Colon (tissue), 2 donors: Measurements from ENCODE around the gene NFATC4.

Experiments
- FAIRE-seq: peaks from 2 replicates; lab custom pipeline; 2012; peaks lifted over from hg19 to GRCh38; lab: Jason Lieb, UNC
- donor health status: control.
- donor health status: control.

Gene NFATC4

GRCh38 chr14:24409956-24410355, 42.0 kb downstream of the NFATC4 start:
- FAIRE-seq, result no peak

DNA sequence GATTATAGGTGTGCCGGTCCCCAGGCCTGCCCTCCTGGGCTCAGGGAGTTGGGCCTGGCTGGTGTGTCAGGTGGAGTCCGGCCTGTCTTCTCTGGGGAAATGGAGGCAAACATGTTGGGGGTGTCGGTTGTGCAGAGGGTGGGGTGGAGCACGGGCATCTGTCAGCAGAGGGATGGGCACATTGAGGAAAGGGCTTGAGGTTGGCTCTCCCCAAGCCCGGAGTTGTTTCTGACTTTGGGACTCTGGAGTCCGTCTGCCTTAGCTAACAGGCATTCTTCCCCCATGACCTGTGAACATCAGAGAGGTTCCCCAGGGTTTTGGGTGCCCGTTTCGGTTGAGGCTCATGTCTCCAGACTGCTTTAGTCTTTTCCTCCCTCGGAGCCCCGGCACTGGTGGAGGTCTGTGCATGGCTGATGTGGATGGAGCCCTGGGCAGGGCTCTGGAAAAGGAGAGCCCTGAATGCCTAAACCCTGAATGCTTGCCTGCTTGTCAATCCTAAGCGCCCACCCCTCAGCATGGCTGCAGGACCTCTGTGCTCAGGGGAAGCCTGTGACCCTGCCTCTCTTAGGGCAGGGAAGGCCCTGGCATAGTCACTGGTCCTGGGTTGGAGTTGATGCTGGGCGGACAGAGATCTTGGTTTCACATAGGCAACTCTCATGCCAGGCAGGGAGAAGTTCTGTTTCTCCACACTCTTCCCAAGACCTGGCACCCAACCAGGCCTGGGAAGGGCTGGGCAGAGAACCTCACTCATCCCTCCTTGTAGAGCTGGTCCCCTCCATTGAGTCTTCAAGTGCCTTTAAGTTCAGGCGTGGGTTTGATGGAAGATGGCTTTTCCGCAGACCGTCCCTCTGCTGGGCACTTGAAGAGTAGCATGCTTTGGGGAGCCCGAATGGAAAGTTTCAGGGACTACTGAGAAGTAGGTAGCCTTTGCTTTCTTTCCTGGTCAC, 43.7 kb downstream of the NFATC4 start:
- FAIRE-seq, result no peak

GRCh38 chr14:24414077-24414476, 46.1 kb downstream of the NFATC4 start:
- no peak for FAIRE-seq

GRCh38 chr14:24414732-24415420, 46.9 kb downstream of the NFATC4 start:
- FAIRE-seq, result no peak

DNA sequence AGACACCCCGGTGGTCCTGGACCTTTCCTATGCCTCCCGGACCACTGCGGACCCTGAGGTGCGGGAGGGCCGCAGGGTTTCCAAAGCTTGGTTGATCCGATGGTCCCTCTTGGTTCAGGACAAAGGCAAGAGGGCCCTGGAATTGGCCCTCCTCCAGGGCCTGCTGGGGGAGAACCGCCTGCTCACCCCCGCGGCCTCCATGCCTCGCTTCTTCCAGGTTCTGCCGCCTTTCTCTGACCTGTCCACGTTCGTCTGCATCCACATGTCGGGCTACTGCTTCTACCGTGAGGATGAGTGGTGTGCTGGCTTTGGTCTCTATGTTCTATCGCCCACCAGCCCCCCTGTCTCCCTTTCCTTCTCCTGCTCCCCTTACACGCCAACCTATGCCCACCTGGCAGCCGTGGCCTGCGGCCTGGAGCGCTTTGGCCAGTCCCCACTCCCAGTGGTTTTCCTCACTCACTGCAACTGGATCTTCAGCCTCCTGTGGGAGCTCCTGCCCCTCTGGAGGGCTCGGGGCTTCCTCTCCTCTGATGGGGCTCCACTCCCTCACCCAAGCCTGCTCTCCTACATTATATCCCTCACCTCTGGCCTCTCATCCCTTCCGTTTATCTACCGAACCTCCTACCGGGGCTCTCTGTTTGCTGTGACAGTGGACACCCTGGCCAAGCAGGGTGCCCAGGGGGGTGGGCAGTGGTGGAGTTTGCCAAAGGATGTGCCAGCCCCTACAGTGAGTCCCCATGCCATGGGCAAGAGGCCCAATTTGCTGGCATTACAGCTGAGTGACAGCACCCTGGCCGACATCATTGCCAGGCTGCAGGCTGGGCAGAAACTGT, 47.7 kb downstream of the NFATC4 start:
- no peak for FAIRE-seq

GRCh38 chr14:24416254-24416931, 48.4 kb downstream of the NFATC4 start:
- no peak for FAIRE-seq

GRCh38 chr14:24416932-24417619, 49.1 kb downstream of the NFATC4 start:
- no peak for FAIRE-seq

DNA sequence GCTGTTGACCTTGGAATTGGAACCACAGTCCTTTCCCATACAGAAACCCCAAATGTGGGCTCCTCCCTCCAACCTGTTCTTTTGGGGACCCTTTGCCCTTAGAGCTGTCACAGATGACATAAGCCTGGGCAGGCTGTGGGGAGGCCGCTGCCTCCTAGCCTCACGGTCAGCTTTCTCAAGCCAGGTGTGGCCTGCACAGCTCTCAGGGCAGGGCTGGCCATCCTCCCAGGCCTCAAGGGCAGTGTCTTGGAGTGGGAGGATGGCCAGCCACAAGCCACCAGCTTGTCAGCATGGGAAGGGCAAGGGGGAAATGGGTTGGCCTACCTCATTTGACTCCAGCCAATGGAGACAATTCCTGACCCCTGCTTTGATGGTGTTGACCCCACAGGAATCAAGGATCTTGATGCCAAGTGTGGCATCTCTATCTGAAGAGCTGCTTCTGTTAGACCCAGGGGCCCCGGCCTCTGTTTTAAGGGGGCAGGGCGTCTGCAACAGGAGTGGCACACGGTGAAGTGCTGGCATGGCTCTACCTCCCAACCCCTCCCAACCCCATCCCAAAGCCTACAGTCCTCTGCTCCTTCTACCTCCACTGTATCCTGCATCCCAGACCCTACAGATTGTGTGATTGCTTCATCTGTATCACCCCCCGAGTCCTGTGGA, 50.0 kb downstream of the NFATC4 start:
- no peak for FAIRE-seq

DNA sequence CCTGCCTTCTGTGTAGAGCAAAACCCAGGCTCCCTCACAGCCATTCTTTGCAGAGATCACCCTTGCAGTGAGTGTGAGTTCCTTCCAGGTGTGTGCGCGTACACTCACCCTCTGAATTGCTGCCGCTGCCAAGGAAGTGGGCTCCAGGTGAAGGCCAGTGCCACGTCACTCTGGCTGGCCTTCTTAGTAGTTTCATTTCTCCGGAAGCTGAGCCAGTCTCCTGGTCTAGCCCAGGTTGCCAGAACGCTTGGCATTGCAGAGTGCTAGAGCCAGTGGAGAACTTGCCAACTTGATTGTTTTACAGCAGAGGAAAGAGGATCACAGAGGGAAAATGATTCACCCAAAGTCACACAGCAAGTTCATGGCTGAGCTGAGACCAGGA, 50.5 kb downstream of the NFATC4 start:
- no peak for FAIRE-seq

GRCh38 chr14:24422261-24422660, 54.3 kb downstream of the NFATC4 start:
- FAIRE-seq, result no peak

DNA sequence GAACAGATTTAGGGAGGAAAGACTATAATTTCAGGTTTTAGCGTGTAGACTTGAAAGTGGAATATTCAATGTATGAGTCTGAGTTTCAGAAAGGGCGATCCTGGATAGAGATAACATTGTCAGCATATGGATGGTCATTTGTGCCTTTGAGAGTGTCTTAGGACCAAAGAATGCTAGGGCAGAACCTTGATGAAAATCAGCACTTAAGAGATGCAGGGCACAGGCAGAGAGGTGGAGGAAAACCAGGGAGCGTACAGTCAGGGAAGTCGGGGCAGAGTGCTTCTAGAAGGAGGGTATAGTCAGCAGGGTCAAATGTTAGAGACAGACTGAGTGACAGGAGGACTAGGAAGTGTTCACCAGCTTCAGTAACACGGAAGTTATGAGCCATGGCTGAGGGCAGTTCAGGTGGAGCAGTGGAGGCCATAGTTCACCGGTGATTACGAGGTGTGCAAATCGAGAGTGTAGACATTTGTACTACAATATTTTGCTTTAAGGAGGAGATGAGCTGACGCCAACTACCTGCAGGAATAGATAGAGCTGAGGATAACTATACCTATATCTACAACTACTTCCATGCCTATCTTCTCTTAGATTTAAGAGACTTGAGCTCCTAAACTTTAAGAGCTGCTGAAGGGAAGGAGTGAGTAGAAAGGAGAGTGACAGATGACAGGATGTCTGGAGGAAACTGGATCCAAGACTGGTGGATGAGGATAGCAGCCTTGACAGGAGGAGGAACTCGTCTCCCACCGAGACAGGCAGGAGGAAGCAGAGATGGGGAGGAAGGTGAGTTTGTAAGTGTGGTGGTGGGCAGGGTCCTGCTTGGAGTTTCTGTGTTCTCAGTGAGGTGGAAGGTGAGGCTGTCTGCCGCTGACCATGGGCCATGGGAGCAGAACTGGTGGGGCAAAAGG, 55.0 kb downstream of the NFATC4 start:
- FAIRE-seq, result no peak

DNA sequence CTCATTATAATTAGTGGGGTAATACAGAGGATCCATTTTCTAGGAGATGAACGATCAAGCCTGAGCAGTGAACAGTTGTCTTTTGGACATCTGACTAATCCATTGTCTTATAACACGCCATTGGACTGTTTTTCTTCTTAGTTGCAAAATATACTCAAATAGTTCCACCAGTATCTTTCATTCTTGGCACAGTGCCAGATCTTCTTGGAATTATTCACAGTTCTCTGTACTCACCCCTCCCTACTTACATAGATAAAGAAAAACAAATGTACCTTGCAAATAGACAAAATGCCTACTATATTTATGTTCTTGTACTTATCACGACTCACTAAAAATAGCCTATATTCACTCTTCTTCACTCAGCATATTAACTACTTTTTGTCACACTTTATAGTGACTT, 57.7 kb downstream of the NFATC4 start:
- no peak for FAIRE-seq

DNA sequence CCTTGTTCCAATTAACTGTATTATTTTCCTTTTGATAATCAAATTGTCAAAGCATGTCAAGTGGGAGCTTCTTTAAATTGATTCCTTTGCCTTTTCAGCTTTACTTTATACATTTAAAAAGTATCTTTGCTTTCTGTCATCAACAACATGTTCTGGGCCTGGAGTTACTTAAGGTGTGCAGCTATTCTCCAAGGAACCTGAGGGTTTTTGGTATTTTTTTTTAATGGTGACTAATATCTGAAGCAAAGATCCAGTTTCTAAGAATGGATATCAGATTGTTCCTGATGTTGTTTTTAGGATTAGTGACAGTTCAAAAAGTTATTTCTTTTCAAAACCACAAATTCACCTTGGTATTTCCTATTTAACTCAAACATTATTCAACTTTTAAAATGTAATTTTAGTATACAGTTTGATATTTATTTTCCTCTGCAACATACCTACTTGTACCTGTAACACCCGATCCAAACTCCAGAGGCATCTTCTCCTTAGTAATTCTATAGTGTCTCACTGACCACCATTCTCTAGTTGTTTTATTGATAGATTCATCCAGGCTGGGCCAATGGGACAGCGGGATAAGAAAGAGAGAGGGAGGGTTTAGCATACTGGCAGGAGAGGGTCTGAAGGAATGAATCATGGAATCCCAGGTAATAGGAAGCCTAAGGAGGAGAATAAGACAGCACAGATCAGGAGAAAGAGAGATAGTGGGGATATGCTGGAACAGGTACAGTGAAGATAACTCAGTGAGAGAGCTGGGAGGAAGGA, 58.3 kb downstream of the NFATC4 start:
- no peak for FAIRE-seq

DNA sequence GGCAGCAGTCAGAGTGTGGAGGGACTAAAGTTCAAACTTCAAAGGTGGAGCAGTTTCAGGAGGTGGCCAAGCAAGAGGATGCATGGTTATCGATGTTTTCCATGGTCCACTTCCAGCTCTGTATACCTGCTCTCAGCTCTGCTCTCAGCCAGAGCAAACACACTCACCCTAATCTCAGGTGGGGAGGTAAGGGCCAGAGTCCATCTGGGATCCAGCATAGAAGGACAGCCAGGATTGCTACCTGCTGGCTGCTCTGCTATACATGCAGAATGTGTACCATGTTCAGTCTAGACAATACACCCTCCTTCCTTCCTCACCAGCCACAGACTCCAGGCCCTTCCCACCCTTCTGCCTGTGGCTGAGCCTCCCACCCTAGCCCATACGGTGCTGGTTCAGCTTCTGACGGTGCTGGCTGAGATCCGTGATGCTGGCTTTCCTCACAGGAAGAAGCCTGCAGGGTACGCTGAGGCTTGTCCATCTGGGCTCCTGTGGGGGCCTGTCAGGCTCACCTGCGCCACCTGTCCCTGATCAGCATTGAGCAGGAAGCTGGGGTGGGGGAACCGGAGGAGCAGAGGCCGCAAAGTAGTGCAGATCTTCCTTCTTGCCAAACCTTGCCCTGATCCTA, 59.0 kb downstream of the NFATC4 start:
- FAIRE-seq, result no peak

GRCh38 chr14:24427537-24428508, 59.8 kb downstream of the NFATC4 start:
- FAIRE-seq, result no peak

GRCh38 chr14:24428628-24429394, 60.8 kb downstream of the NFATC4 start:
- no peak for FAIRE-seq
